Astrocyte of the spinal cord (primary cell): ENCODE results near the gene PSKH1.

Experiments
- DNase-seq: peaks from one replicate; pipeline ENCODE4 v3.0.0; 2011; ENCODE audit warnings: low read depth, low spot score
- H3K4me3 ChIP-seq: 2 replicates; pipeline ENCODE4 v1.5.1; 2011; ENCODE audit warnings: low read depth, mild to moderate bottlenecking, low read length, moderate library complexity
- in situ Hi-C: cut with HindIII; loops from 2 replicates; pipeline ENCODE4 v1.10.0; 2017; ENCODE audit warnings: low sequenced_read_pairs
- TF ChIP-seq, protein P1 (sequence below): IDR thresholded peaks from 2 replicates; pipeline ENCODE4 v1.5.1; 2012; ENCODE audit warnings: low read depth, mild to moderate bottlenecking, low read length, inconsistent platforms

Gene PSKH1

DNA sequence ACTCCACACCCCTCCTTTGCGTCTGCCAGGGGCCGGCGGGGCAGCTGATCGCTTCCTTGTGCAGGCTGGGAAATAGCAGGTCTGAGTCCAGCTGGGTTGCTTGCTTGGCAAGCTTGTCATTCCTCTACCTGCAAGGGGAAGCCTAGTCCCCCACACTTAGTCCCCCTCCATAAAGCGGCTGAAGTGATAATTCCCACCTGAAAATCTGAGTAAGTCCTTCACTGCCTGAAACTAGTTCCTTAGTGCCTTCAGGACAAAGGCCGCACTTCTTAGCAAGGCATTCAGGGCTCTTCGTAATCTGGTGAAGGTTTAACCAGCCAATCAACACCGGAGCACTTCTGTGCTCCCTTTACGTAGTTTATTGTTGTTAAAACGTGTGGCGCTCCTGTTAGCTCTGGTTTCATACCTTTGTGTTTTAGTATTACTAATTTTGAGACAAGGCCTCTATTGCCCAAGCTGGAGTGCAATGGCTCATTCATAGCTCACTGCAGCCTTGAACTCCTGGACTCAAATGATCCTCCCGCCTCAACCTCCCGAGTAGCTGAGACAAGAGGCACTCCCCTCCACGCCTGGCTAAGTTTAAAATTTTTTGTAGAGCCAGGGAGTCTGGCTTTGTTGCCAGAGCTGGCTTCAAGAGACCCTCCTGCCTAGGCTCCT, 817 bp downstream of the PSKH1 start:
- in situ Hi-C loops, result no loop called here
- H3K4me3 ChIP-seq, result peak overlapping the region; percentile 92
- TF ChIP-seq, protein P1, sequence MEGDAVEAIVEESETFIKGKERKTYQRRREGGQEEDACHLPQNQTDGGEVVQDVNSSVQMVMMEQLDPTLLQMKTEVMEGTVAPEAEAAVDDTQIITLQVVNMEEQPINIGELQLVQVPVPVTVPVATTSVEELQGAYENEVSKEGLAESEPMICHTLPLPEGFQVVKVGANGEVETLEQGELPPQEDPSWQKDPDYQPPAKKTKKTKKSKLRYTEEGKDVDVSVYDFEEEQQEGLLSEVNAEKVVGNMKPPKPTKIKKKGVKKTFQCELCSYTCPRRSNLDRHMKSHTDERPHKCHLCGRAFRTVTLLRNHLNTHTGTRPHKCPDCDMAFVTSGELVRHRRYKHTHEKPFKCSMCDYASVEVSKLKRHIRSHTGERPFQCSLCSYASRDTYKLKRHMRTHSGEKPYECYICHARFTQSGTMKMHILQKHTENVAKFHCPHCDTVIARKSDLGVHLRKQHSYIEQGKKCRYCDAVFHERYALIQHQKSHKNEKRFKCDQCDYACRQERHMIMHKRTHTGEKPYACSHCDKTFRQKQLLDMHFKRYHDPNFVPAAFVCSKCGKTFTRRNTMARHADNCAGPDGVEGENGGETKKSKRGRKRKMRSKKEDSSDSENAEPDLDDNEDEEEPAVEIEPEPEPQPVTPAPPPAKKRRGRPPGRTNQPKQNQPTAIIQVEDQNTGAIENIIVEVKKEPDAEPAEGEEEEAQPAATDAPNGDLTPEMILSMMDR, result no peak
- DNase-seq, result no peak

DNA sequence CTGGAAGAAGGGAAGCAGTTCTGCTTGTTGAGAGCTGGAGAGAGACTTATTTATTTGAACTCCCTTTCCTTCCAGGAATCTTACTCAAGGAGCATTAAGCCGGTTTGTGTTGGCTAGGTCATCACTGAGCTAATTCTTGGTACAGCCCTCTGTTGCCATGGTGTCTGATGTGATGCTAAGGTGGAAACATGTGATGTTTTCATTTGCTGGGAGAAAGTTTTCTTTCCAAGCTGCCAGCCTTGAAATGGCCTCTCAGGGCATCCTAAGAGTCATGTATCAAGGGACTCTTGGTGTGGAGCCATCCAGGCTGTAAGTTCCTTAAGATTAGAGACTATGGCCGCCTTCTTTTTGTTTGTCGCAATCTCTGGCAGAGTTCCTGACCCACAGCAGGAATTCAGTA, 4.2 kb downstream of the PSKH1 start:
- in situ Hi-C loops, result no loop called here
- no peak overlapping the region for H3K4me3 ChIP-seq
- DNase-seq, result peak; percentile 56
- TF ChIP-seq, protein P1, result no peak

DNA sequence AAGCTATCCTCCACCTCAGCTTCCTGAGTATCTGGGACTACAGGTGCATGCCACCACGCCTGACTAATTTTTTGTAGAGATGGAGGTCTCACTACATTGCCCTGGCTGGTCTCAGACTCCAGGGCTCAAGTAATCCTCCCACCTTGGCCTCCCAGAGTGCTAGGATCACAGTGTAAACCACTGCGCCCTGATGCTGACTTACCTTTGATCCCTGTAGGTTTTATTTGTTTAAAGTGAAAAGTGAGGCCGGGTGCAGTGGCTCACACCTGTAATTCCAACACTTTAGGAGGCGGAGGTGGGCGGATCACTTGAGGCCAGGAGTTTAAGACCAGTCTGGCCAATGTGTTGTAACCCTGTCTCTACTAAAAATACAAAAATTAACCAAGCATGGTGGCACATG, 8.7 kb downstream of the PSKH1 start:
- H3K4me3 ChIP-seq, result no peak overlapping the region
- in situ Hi-C loops, result no loop called here
- no peak for DNase-seq
- TF ChIP-seq, protein P1, result no peak

DNA sequence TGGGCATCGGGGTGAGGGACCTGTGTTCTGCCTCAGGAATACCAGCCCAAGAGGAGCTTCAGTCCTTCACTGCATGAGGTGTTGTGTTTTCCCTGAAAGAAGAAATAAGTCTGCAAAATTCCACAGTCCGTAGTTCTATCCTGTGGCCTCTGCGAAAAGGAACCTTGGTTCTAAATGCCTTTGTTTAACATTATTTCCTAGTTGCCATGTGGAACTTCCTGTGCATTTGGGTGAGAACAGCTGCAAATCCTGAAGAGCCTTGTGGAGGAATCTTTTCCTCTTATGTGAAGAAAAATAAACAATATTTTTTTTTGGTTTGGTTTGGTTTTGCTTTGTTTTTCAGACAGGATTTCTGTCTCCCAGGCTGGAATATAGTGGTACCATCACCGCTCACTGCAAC, 9.8 kb downstream of the PSKH1 start:
- TF ChIP-seq, protein P1, result no peak
- in situ Hi-C loops, result no loop called here
- no peak overlapping the region for H3K4me3 ChIP-seq
- DNase-seq, result no peak

DNA sequence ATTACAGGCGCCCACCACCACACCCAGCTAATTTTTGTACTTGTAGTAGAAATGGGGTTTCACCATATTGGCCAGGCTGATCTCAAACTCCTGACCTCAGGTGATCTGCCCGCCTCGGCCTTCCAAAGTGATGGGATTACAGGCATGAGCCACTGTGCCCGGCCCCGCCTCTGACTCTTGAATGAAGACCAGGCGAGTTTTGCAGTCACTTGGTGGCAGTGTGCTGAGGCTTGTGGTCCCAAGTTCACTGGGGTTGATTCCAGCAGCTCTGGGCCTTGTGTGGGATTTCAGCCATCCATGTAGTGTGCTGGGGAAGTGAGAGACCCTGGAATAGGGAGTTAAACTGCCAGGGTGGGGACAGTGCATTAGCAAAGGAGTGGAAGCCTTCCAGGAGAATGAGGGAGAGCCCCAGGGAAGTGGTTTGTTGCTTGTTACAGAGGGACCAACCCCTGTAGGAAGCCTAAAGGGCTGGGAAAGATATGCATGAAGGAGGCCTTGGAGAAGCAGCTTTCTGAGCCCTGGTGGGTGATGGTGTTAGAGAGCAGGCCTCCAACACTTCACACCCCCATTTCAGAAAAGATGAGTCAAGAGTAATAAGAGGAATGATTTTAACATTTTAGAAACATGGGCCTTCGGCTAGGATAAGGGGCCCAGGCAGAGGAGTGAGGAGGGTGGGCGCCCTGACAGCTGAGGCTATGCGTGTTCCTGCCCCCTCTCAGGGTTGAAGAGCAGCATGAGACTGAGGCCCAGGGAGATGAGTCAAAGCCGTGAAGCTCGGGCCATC, 14.5 kb downstream of the PSKH1 start:
- no peak for DNase-seq
- in situ Hi-C loops, result no loop called here
- TF ChIP-seq, protein P1, result no peak
- H3K4me3 ChIP-seq, result no peak overlapping the region

DNA sequence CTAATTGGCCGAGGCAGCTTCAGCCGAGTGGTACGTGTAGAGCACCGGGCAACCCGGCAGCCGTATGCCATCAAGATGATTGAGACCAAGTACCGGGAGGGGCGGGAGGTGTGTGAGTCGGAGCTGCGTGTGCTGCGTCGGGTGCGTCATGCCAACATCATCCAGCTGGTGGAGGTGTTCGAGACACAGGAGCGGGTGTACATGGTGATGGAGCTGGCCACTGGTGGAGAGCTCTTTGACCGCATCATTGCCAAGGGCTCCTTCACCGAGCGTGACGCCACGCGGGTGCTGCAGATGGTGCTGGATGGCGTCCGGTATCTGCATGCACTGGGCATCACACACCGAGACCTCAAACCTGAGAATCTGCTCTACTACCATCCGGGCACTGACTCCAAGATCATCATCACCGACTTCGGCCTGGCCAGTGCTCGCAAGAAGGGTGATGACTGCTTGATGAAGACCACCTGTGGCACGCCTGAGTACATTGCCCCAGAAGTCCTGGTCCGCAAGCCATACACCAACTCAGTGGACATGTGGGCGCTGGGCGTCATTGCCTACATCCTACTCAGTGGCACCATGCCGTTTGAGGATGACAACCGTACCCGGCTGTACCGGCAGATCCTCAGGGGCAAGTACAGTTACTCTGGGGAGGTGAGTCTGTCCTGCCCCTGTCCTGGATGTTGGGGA, 16.1 kb downstream of the PSKH1 start:
- in situ Hi-C loops, result no loop called here
- TF ChIP-seq, protein P1, result no peak
- no peak overlapping the region for H3K4me3 ChIP-seq
- no peak for DNase-seq
